Fibroblast of the conjunctiva (primary cell): Measurements from ENCODE around the gene SLC11A1.

Source experiments
- DNase-seq: peaks from one replicate; pipeline ENCODE4 v3.0.0-alpha.2; 2010; ENCODE audit warnings: low read depth

The SLC11A1 gene

DNA sequence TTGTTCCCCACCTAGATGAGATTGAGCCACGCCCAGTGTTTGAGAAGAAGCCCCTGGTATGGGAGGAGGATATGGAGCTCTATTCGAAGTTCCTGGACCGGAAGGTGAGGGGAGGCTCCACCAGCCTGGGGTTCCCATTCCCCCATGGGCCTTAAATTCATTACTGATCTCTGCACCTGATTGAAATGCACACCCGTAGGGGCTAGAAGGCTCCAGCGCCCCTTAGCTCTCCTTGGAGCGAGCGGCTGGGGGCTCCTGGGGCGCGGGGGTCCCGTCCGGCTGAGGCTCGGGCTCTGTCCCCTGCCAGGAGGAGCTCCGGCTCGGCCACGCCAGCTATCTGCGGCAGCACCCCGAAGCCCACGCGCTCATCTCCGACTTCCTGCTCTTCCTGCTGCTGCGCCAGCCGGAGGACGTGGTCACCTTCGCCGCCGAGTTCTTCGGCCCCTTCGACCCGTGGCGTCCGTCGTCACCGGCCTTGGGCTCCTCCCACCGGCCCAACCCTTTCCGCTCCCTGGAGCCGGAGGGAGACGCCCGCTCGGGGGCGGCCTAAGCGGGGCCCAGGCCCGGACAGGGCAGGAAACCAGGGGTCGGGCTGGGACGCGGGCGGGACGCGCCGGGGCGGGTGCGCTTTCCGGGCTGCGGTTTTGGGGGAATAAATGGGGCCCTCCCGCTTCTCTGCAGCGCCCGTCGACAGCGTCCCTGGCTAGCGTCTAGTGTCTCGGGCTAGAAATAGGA is 14.5 kb upstream of the SLC11A1 start:
- DNase-seq, result no peak

DNA sequence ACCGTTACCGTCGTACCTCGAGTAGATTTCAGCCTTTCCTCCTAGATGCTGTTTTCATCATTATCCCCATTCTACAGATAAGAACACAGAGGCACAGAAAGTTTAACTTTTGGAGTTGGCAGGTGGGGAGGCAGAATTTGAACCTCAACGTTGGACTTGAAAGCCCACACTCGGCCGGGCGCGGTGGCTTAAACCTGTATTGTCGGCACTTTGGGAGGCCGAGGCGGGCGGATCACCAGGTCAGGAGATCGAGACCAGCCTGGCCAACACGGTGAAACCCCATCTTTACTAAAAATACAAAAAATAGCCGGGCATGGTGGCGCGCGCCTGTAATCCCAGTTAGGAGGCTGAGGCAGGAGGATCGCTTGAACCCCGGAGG is 13.9 kb upstream of the SLC11A1 start:
- no peak for DNase-seq

DNA sequence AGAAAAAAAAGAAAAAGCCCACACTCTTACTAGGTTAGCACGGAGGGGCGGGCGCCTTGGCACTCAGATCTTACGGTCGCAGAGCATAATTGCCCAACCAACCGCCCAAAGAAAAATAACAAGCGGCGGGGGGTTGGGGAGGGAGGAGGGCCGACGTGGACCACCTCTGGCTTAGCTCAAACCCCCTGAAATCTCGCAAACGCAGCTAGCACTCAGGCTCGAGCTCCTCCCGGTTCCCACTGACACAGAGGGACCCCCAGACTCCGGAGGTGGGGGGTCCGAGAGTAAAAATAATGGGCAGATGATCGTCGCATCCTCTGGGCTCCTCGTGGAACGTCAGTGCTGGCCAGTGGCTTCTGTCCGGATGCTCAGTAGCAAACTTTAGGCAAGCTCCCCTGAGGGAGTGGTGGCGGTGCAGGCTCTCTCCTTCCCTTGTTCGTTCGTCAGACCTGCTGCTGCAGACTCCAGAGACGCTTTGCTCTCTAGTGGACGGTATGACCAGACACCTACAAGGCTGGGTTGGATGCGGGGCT is 13.4 kb upstream of the SLC11A1 start:
- no peak for DNase-seq

DNA sequence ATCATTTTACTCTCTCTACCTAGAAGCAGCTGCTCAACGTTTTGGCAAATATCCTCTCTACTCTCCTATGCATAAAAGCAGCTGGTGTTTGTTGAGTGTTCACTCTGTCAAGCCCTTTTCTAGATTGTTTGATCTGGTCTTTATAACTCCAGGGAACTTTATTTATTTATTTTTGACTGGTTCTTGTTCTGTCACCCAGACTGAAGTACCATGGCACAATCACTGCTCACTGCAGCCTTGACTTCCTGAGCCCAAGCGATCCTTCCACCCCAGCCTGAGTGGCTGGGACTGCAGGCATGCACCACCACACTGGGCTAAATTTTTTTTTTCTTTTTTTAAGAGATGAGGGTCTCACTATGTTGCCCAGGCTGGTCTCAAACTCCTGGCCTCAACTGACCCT is 12.7 kb upstream of the SLC11A1 start:
- DNase-seq, result no peak

DNA sequence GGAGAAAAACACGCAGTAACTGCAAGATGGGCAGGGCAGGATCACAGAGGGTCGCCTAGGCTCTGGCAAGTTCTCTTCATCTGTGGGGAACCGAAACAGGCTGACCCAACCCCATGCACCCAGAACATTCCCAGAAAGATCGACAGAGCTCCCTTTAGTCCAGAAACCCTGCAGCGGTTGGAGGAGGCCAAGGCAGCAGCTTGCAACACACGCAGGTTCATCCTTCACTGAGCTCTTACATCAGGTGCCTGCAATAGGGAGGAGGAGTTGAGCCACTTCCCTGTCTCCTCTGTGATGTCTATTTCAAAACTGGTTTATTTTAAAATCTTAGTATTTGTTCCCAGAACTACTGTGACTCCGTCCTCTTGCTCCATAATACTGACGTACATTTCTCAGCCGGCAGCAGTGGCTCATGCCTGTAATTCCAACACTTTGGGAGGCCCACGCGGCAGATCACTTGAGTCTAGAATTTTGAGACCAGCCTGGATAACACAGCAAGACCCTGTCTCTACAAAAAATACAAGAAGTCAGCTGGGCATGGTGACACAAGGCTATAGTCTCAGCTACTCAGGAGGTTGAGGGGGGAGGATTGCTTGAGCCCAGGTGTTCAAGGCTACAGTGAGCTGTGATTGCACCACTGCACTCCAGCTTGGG is 11.5 kb upstream of the SLC11A1 start:
- no peak for DNase-seq

- no peak for DNase-seq
Measured at GRCh38 chr2:218371983-218372350, 10.1 kb upstream of the SLC11A1 start.

GRCh38 chr2:218374795-218375194 is 7.3 kb upstream of the SLC11A1 start:
- DNase-seq, result no peak

GRCh38 chr2:218375212-218375611 is 6.9 kb upstream of the SLC11A1 start:
- DNase-seq, result no peak

DNA sequence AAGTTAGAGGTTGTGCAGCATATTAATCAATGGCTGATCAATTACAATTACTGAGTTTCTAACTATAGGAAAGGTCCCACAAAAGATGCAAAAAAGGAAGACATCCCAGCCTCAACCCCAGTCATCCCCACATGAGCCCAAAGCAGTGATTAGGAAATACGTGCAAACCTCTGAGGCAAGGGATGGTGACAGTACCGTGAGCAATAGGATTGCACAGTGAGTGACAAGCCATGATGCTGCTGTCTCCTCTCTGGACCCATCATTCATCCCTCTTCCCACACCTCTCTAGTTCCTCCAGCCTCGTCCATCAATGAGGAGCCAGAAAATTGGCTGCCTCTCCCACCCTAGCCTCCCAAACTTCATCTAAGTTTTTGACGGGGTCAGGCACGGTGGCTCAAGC is 4.0 kb upstream of the SLC11A1 start:
- DNase-seq, result no peak

DNA sequence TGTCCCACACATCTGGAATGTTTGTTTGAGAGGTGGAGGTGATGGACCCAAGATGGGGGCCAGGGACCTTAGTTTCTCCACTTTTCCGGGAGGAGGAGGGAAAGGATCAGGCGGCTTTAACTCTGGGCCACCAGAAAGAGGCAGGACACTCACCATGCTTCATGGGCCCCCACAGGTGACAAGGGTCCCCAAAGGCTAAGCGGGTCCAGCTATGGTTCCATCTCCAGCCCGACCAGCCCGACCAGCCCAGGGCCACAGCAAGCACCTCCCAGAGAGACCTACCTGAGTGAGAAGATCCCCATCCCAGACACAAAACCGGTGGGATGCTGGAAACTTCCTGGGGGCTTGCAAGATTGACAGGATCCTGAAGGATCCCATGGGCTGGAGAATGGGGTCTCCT is 712 bp downstream of the SLC11A1 start:
- no peak for DNase-seq

GRCh38 chr2:218383892-218384519 is 1.9 kb downstream of the SLC11A1 start:
- no peak for DNase-seq

GRCh38 chr2:218384975-218385374 is 2.9 kb downstream of the SLC11A1 start:
- no peak for DNase-seq

DNA sequence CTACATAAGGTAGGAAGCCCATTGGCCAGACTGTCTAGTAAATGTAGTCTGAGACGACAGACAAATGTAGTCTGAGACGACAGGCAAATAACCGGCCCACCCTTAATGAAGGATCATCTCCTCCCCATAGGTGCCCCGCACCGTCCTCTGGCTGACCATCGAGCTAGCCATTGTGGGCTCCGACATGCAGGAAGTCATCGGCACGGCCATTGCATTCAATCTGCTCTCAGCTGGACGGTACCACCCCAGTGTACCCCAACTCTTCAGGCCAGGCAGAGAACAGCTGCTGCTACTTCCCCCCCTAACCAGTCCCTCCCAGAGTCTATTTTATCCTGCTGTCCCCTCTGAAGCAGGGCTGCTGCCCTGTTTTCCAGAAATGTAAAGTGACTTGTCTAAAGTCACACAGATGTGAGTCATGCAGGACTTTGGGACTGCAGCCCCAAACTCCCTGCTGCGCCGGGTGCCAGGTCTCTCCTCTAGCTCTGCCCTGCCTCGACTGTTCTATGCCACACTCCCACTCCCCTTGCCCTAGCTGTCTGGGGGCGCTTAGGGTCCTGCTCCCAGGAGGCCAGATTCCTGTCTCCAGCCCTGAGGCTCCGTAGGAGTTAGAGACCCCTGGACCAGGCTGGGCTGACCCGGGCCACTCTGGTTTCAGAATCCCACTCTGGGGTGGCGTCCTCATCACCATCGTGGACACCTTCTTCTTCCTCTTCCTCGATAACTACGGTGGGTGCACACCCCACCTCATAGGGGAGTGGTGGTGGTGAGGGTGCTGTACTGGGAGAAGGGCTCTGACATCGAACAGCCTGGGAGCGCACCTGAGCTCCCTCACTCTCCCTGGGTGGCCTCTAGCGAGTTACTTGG is 4.7 kb downstream of the SLC11A1 start:
- no peak for DNase-seq

DNA sequence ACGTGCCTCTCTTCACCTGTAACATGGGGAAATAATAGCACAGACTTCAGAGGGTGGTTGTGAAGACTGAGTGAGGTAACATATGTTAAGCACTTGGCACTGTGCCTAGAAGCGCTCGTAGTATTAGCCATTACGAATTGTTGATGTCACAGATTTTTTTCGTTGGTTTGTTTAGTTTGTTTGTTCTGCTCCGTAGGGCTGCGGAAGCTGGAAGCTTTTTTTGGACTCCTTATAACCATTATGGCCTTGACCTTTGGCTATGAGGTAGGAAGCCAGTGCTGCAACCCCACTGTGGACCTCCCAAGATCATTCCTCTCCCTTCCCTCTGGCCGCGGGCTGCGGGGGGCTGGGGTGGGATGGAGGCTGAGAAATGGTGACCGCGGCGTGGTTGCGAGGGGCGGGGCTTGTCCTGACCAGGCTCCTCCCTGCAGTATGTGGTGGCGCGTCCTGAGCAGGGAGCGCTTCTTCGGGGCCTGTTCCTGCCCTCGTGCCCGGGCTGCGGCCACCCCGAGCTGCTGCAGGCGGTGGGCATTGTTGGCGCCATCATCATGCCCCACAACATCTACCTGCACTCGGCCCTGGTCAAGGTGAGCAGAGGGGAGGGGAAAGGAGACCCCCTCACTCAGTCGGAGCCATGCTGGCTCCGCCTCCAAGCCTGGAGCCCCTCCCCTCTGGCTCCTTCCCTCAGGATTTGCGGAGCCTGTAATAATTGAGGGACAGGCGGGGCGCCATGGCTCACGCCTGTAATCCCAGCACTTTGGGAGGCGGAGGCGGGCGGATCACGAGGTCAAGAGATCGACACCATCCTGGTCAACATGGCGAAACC is 5.5 kb downstream of the SLC11A1 start:
- no peak for DNase-seq

- no peak for DNase-seq
Measured at GRCh38 chr2:218389333-218390150, 7.5 kb downstream of the SLC11A1 start.

- no peak for DNase-seq
Measured at GRCh38 chr2:218391202-218391601, 9.1 kb downstream of the SLC11A1 start.

- no peak for DNase-seq
Measured at GRCh38 chr2:218392459-218392858, 10.4 kb downstream of the SLC11A1 start.

DNA sequence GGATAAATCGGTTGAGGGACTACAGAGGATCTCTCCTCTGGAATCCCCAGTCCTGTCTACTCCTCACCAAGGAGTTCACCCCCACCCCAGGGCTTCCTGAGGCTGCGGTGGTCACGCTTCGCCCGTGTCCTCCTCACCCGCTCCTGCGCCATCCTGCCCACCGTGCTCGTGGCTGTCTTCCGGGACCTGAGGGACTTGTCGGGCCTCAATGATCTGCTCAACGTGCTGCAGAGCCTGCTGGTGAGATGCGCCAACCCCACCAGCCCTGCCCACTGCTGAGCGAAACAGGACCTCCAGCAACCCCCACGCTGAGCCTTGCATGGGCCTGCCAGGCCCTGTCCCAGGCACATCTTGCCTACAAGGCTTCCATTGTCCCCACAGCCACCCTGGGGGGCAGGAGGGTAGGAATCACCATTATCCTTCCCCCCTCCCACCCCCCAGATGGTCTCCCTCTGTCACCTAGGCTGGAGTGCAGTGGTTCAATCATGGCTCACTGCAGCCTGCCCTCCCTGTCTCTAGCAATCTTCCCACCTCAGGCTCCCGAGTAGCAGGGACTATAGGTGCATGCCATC is 10.9 kb downstream of the SLC11A1 start:
- no peak for DNase-seq

GRCh38 chr2:218393750-218394290 is 11.7 kb downstream of the SLC11A1 start:
- DNase-seq, result no peak
